Fibroblast of lung (primary cell): Measurements from ENCODE around the gene MAP3K9.

Source experiments
- EZH2 ChIP-seq: IDR thresholded peaks from 2 replicates; pipeline ENCODE4 v1.5.1; 2012; ENCODE audit warnings: low read length, control low read depth, mild to moderate bottlenecking; ENCODE audit errors: missing control alignments
- TF ChIP-seq, protein P1 (sequence below), 2 donors: IDR thresholded peaks in 1 of 2; conservative IDR thresholded peaks in 1 of 2; 1 replicate in 1 of 2; 2 replicates in 1 of 2; pipeline ENCODE4 v1.5.1; 2011 to 2012; ENCODE audit warnings: low read length in 2 of 2, control low read depth in 1 of 2, inconsistent platforms in 1 of 2, low read depth in 1 of 2, mild to moderate bottlenecking in 1 of 2

DNA sequence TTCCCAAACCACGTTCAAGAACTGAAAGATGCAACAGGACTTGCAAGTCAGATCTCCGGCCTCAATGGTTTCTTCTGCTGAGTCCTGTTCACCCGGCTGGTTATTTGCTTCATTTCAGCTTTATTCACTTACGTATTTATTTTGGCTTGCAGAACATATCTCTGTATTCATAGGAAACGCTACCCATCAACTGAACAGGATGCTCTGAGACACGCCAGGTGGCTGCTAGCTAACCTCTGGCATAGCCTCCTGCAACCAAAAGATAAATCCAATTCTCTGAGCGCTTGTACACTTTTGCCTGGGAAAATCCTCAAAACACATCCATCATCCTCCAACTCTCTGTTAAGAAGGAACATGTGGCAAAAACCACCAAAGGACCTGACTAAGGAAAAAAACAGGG is 17.3 kb downstream of the MAP3K9 start:
- TF ChIP-seq EZH2: no peak
- TF ChIP-seq, protein P1, sequence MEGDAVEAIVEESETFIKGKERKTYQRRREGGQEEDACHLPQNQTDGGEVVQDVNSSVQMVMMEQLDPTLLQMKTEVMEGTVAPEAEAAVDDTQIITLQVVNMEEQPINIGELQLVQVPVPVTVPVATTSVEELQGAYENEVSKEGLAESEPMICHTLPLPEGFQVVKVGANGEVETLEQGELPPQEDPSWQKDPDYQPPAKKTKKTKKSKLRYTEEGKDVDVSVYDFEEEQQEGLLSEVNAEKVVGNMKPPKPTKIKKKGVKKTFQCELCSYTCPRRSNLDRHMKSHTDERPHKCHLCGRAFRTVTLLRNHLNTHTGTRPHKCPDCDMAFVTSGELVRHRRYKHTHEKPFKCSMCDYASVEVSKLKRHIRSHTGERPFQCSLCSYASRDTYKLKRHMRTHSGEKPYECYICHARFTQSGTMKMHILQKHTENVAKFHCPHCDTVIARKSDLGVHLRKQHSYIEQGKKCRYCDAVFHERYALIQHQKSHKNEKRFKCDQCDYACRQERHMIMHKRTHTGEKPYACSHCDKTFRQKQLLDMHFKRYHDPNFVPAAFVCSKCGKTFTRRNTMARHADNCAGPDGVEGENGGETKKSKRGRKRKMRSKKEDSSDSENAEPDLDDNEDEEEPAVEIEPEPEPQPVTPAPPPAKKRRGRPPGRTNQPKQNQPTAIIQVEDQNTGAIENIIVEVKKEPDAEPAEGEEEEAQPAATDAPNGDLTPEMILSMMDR (conservative IDR thresholded peaks at IDR 0.05 in 1 of 2, IDR thresholded peaks at IDR 0.05 in 1 of 2; ENCODE audit: low read depth in 1 of 2, low read length in 2 of 2): no peak
